H1 (cell line): ENCODE results near the gene BMERB1. TPM values are rescaled to one million over a fixed set of nuclear protein-coding genes. Genes with fewer than 3 reads are reported as not detected.

ENCODE experiments used
- CTCF ChIA-PET: fragments of 300-600 bp; sonication (Branson Sonifier 250); formaldehyde crosslinking; loops from one replicate; lab custom pipeline; 2021; ENCODE audit not compliant: partially characterized antibody; lab: Charles Lee
- POLR2A ChIA-PET: fragments of 300-600 bp; sonication (Branson Sonifier 250); formaldehyde crosslinking; loops from one replicate; lab custom pipeline; 2021; ENCODE audit warnings: inconsistent platforms; ENCODE audit not compliant: partially characterized antibody; lab: Charles Lee
- DNase-seq, 2 experiments: peaks; one replicate each; pipeline versions ENCODE4 v3.0.0 to v3.0.0-alpha.2; 2010 to 2022; ENCODE audit warnings: low spot score in 2 of 2, low read depth in 1 of 2, mixed read lengths in 1 of 2
- FAIRE-seq: peaks from 2 replicates; lab custom pipeline; 2011; peaks lifted over from hg19 to GRCh38; lab: Jason Lieb, UNC
- H2AFZ ChIP-seq: 2 replicates; pipeline ENCODE4 v1.8.1; 2012; ENCODE audit warnings: low read length, inconsistent platforms
- H2AK5ac ChIP-seq: 2 replicates; pipeline ENCODE4 v1.6.1; 2013; ENCODE audit warnings: low read depth, low read length
- H2BK120ac ChIP-seq: replicated peaks from 2 replicates; pipeline ENCODE3; 2013; ENCODE audit warnings: low read depth, low read length, inconsistent platforms
- H2BK12ac ChIP-seq: 2 replicates; pipeline ENCODE4 v1.6.1; 2013; ENCODE audit warnings: low read depth, low read length
- H2BK15ac ChIP-seq: 2 replicates; pipeline ENCODE4 v1.6.1; 2013; ENCODE audit warnings: low read length
- H2BK20ac ChIP-seq: 2 replicates; pipeline ENCODE4 v1.6.1; 2013; ENCODE audit warnings: low read length
- H2BK5ac ChIP-seq: 2 replicates; pipeline ENCODE4 v1.6.1; 2013; ENCODE audit warnings: low read depth, low read length
- H3K14ac ChIP-seq: 2 replicates; pipeline ENCODE4 v1.6.1; 2013; ENCODE audit warnings: inconsistent platforms; ENCODE audit not compliant: insufficient read length
- H3K18ac ChIP-seq: 2 replicates; pipeline ENCODE4 v1.6.1; 2013; ENCODE audit warnings: low read length; ENCODE audit errors: extremely low read depth
- H3K23ac ChIP-seq: 2 replicates; pipeline ENCODE4 v1.6.1; 2013; ENCODE audit warnings: inconsistent platforms; ENCODE audit not compliant: insufficient read length
- H3K23me2 ChIP-seq: 2 replicates; pipeline ENCODE4 v1.6.1; 2013; ENCODE audit warnings: low read depth, low read length
- H3K27ac ChIP-seq: 2 replicates; pipeline ENCODE4 v1.6.1; 2011; ENCODE audit warnings: low read depth, low read length, inconsistent platforms
- H3K27me3 ChIP-seq, 4 experiments: replicated peaks in 1 of 4; 1 replicate in 1 of 4; 2 replicates in 3 of 4; pipeline versions ENCODE4 v1.6.1 to v1.8.1; 2011 to 2013; ENCODE audit warnings: low read length in 3 of 4, mild to moderate bottlenecking in 3 of 4, inconsistent platforms in 2 of 4, mixed read lengths in 2 of 4, moderate library complexity in 1 of 4; ENCODE audit not compliant: control insufficient read depth in 3 of 4, insufficient read depth in 3 of 4; ENCODE audit errors: extremely low read depth in 1 of 4
- H3K36me3 ChIP-seq, 4 experiments: 2 replicates each; pipeline versions ENCODE4 v1.6.1 to v1.8.1; 2011 to 2013; ENCODE audit warnings: mild to moderate bottlenecking in 4 of 4, low read length in 3 of 4, moderate library complexity in 2 of 4, control low read depth in 1 of 4, inconsistent platforms in 1 of 4; ENCODE audit not compliant: insufficient read depth in 4 of 4, control insufficient read depth in 2 of 4
- H3K4ac ChIP-seq: replicated peaks from 2 replicates; pipeline ENCODE3; 2013; ENCODE audit warnings: low read length, low read depth, mixed read lengths, inconsistent platforms; ENCODE audit not compliant: insufficient read length
- H3K4me1 ChIP-seq, 4 experiments: replicated peaks in 1 of 4; 1 replicate in 1 of 4; 2 replicates in 3 of 4; pipeline versions ENCODE4 v1.6.1 to v1.8.1; 2011 to 2013; ENCODE audit warnings: low read length in 3 of 4, inconsistent platforms in 2 of 4, mixed read lengths in 1 of 4; ENCODE audit not compliant: insufficient read depth in 4 of 4, control insufficient read depth in 3 of 4
- H3K4me2 ChIP-seq, 2 experiments: 2 replicates each; pipeline versions ENCODE4 v1.6.1 to v1.8.1; 2011 to 2013; ENCODE audit warnings: low read depth in 2 of 2, low read length in 2 of 2, control low read depth in 1 of 2, inconsistent platforms in 1 of 2, mild to moderate bottlenecking in 1 of 2; ENCODE audit not compliant: insufficient read depth in 1 of 2
- H3K4me3 ChIP-seq, 4 experiments: fragments of 200-600, 300-600 bp in 1 of 4; sonication (generic), shearing (Covaris generic), sonication (Bioruptor Twin) in 1 of 4; 2 replicates each; pipeline versions ENCODE4 v1.5.1 to v1.8.1; 2011 to 2016; ENCODE audit warnings: low read length in 4 of 4, low read depth in 3 of 4, control low read depth in 2 of 4, inconsistent platforms in 2 of 4, mild to moderate bottlenecking in 2 of 4, mixed read lengths in 1 of 4, moderate library complexity in 1 of 4; ENCODE audit not compliant: insufficient read depth in 2 of 4; ENCODE audit errors: extremely low read depth in 1 of 4
- H3K56ac ChIP-seq: replicated peaks from 2 replicates; pipeline ENCODE3; 2013; ENCODE audit warnings: low read depth, mild to moderate bottlenecking, mixed read lengths, low read length, inconsistent platforms; ENCODE audit not compliant: insufficient read length
- H3K79me1 ChIP-seq: 2 replicates; pipeline ENCODE4 v1.6.1; 2013; ENCODE audit warnings: low read depth, low read length, control low read depth
- H3K79me2 ChIP-seq, 2 experiments: 2 replicates each; pipeline versions ENCODE4 v1.6.1 to v1.8.1; 2012 to 2013; ENCODE audit warnings: low read length in 2 of 2, mild to moderate bottlenecking in 2 of 2, inconsistent platforms in 1 of 2; ENCODE audit not compliant: insufficient read depth in 2 of 2, control insufficient read depth in 1 of 2
- H3K9ac ChIP-seq, 4 experiments: replicated peaks in 1 of 4; 1 replicate in 1 of 4; 2 replicates in 3 of 4; pipeline versions ENCODE4 v1.6.1 to v1.8.1; 2011 to 2013; ENCODE audit warnings: low read depth in 3 of 4, low read length in 3 of 4, control low read depth in 2 of 4, mild to moderate bottlenecking in 2 of 4, moderate library complexity in 2 of 4, inconsistent platforms in 1 of 4; ENCODE audit errors: extremely low read depth in 1 of 4
- H3K9me3 ChIP-seq, 2 experiments: 2 replicates each; pipeline versions ENCODE4 v1.6.1 to v1.8.1; 2012 to 2013; ENCODE audit warnings: mild to moderate bottlenecking in 2 of 2, moderate library complexity in 2 of 2, control low read depth in 1 of 2, inconsistent platforms in 1 of 2, low read depth in 1 of 2, low read length in 1 of 2, mixed read lengths in 1 of 2; ENCODE audit not compliant: insufficient read depth in 2 of 2
- H4K20me1 ChIP-seq, 2 experiments: replicated peaks in 1 of 2; 2 replicates each; pipeline versions ENCODE3 to v1.8.1; 2011 to 2013; ENCODE audit warnings: inconsistent platforms in 2 of 2, low read length in 2 of 2, mild to moderate bottlenecking in 1 of 2; ENCODE audit not compliant: insufficient read depth in 2 of 2, control insufficient read depth in 1 of 2
- H4K5ac ChIP-seq: 2 replicates; pipeline ENCODE4 v1.6.1; 2013; ENCODE audit warnings: low read length, low read depth, mixed read lengths, inconsistent platforms; ENCODE audit not compliant: insufficient read length
- H4K8ac ChIP-seq: 2 replicates; pipeline ENCODE4 v1.8.0; 2013; ENCODE audit warnings: mild to moderate bottlenecking, moderate library complexity, low read length, inconsistent platforms; ENCODE audit not compliant: insufficient read depth; ENCODE audit errors: extremely low read depth
- H4K91ac ChIP-seq: replicated peaks from 2 replicates; pipeline ENCODE3; 2013; ENCODE audit warnings: low read length, mixed read lengths, inconsistent platforms; ENCODE audit not compliant: insufficient read length
- POLR2AphosphoS5 ChIP-seq: IDR thresholded peaks from 2 replicates; pipeline ENCODE4 v1.6.1; 2011; ENCODE audit warnings: low read depth, low read length
- TCF12 ChIP-seq: IDR thresholded peaks from 2 replicates; pipeline ENCODE4 v1.6.1; 2011; ENCODE audit warnings: low read depth, mild to moderate bottlenecking, low read length
- TEAD4 ChIP-seq: IDR thresholded peaks from 2 replicates; pipeline ENCODE4 v1.6.1; 2012; ENCODE audit warnings: low read depth, low read length, inconsistent platforms, mixed read lengths
- WGBS, 2 experiments: shearing (Covaris generic) in 1 of 2; methylation state at CpG; one replicate each; pipeline versions ENCODE4 v1.1.6 to v1.1.7; 2013 to 2015; ENCODE audit warnings: low lambda C conversion rate in 2 of 2, mixed read lengths in 2 of 2, inconsistent platforms in 1 of 2, low coverage in 1 of 2, missing lambda C conversion rate in 1 of 2; ENCODE audit not compliant: insufficient replicate concordance in 2 of 2, insufficient coverage in 1 of 2, insufficient read length in 1 of 2; ENCODE audit errors: extremely low coverage in 1 of 2, missing lambda C conversion rate in 1 of 2; 5-methylcytosine and 5-hydroxymethylcytosine counted together
- polyA plus RNA-seq, 7 experiments: library from polyadenylated mRNA; depleted of rRNA in 3 of 7; stranded (reverse) in 5 of 7; unstranded in 2 of 7; fragments of >200 nt in 5 of 7; fragments of 200-250 nt in 2 of 7; gene quantifications; 1 replicate in 5 of 7; 2 replicates in 1 of 7; 4 replicates in 1 of 7; pipeline versions ENCODE4 v1.2.1 to v1.2.3, GENCODE V29; 2011 to 2013; ENCODE audit warnings: missing spikeins in 2 of 7, mixed read lengths in 2 of 7
- total RNA-seq: library from RNA; stranded (reverse); fragmentation: NEBNext Ultra II Directional; extraction: Animal tissue kit (Norgen Biotek cat#: 25700); gene quantifications from 2 replicates; pipeline ENCODE4 v1.2.1, GENCODE V29; 2021

BMERB1 gene
- total and polyA plus RNA-seq, 2 of the 8 experiments (the other 6 are each of a cell fraction or from before 2014, with no cell fraction given): 23.5 to 27.1 TPM

DNA sequence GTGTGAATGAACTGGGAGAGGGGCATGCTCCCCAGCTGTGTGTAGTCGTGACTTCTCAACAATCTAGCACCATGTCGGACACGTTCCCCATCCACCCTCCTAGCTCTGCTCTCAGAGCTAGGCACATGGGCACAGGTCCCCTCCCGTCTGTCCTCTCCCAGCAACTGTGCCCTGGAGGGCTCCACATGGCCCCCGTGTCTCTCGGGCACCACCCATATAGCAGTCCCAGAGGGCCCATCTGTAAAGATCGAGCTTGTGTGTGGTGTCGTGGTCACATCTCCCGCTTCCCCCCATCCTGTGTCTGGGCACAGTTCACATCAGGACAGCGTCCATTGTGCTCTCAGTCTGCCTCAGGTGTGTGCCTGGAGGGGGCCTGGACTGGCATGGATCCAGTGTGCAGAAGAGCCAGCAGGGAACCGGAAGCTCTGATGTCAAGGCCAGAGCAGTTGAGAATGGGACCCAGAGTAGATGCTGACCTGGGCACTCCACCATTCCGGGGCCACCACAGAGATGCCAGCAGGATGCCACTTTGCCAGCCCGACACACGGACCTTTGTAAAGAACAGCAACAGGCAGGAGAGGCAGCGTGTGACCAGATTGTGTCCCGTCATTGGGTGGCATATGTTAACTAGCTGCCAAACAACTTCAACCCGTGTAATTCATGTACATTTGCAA lies 152.9 kb downstream of the BMERB1 start:
- CTCF ChIA-PET: interaction anchor here (0.6 kb wide), 1 partner anchor 159 kb away, joined by 3 read pairs; no protein-coding TSS in a partner anchor

More for the DNA sequence above, 152.9 kb downstream of the BMERB1 start:
- FAIRE-seq (no peak), DNase-seq (no peak)
- Histone ChIP-seq H3K4ac (no peak overlapping the region), H3K56ac (no peak overlapping the region), H3K27me3 (no peaks in the 10 kb centered on the region), H3K9ac (no peak overlapping the region), H2AFZ (no peak overlapping the region), H4K5ac (no peak overlapping the region), H2BK15ac (no peak overlapping the region), H3K18ac (no peak overlapping the region), H3K4me3 (no peak overlapping the region), H4K91ac (no peak overlapping the region), H2AK5ac (no peak overlapping the region), H2BK120ac (no peak overlapping the region), H3K4me1 (no peaks in the 10 kb centered on the region), H3K9me3 (peaks cover 7 to 12% of the 10 kb centered on the region in 2 experiments; a peak in 3 of 4 replicates), H3K79me1 (no peaks in the 10 kb centered on the region), H4K20me1 (no peaks in the 10 kb centered on the region), H2BK5ac (no peak overlapping the region), H3K36me3 (peaks cover 0 to 5% (median 2%) of the 10 kb centered on the region in 4 experiments; a peak in 3 of 8 replicates), H3K4me2 (no peak overlapping the region), H4K8ac (no peak overlapping the region; the same call in 1 of the 2 replicates), H3K14ac (no peak overlapping the region), H3K23ac (no peak overlapping the region), H2BK20ac (no peak overlapping the region), H3K23me2 (no peaks in the 10 kb centered on the region), H3K79me2 (no peaks in the 10 kb centered on the region), H2BK12ac (no peak overlapping the region), H3K27ac (no peak overlapping the region; the same call in 1 of the 2 replicates)
- TF ChIP-seq TEAD4 (no peak), TCF12 (no peak), POLR2AphosphoS5 (no peak)
- POLR2A ChIA-PET: interaction anchor here (0.7 kb wide), 1 partner anchor 14 kb away, joined by 3 read pairs; no protein-coding TSS in a partner anchor
- 92% methylated on average over 16 of the region's 17 CpGs; no CpG with 5 or more reads in 1 of the 2 experiments for WGBS, 2 experiments
